Measurements from ENCODE around the gene SLF1. TPM values are rescaled to one million over a fixed set of nuclear protein-coding genes. Genes with fewer than 3 reads are reported as not detected.

SLF1 gene
- total and polyA plus RNA-seq, 9 of the 15 experiments (the other 6 are each of a cell fraction or from before 2014, with no cell fraction given): 9.8 to 31.1 (median 16.3) TPM

DNA sequence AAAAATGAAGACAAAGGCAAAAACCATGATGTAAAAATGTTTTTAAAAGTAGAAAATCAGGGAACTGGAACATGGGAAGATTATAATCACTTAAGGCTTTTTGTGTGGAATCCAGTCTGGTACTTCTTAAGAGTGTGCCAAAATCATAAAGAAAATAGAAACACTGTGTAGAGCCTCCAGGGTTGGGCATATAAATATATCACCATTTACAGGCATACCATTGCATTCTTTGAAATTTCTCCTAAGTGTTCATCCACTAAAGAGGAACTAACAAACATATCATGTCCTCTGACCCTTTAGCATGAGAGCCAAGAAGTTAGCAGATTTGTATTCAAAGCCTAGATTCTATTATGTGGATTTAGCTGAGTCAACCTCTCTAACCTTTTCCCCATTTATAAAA lies 93.3 kb downstream of the SLF1 start:
- no peaks in the 10 kb centered on the region for H3K4me1 ChIP-seq (replicated peaks in 1 of 2; ENCODE audit: control insufficient read depth in 2 of 2, insufficient read depth in 2 of 2, low read length in 2 of 2)
- no TSS peak for BruUV-seq (replicated peaks)
- no peak overlapping the region for H3K27ac ChIP-seq (ENCODE audit: extremely low read depth, low read depth, low read length)
- no peaks in the 10 kb centered on the region for H3K27me3 ChIP-seq (ENCODE audit: control insufficient read depth in 2 of 2, insufficient read depth in 2 of 2, low read length in 2 of 2)
- ChIA-PET CTCF (ENCODE audit: low intra/inter-chr PET ratio) (no interaction called here), POLR2A (interaction anchor here (1.6 kb wide), 1 partner anchor 16 kb away, joined by 4 read pairs; no protein-coding TSS in a partner anchor)
- no peak overlapping the region for H3K4me3 ChIP-seq
- H3K9ac ChIP-seq (ENCODE audit: insufficient read depth in 1 of 2, low read depth in 2 of 2, low read length in 2 of 2): no peak overlapping the region
- no peak overlapping the region for H2AFZ ChIP-seq (ENCODE audit: low read depth, low read length)
- H3K79me2 ChIP-seq (ENCODE audit: control insufficient read depth, insufficient read depth, low read length): no peaks in the 10 kb centered on the region
- peaks cover 25% of the 10 kb centered on the region; the same call in 1 of the 3 replicates for H3K36me3 ChIP-seq (ENCODE audit: control insufficient read depth, insufficient read depth, low read length)
- in situ Hi-C loops (cut with MboI) (no loop called here), intact Hi-C loops (cut with micrococcal nuclease) (no loop called here)
- ATAC-seq: no peak
- no peak for FAIRE-seq
- H3K9me3 ChIP-seq (replicated peaks; ENCODE audit: control insufficient read depth, insufficient read depth, low read depth, low read length): no peaks in the 10 kb centered on the region
- no peaks in the 10 kb centered on the region for H3K9me1 ChIP-seq (ENCODE audit: control insufficient read depth, insufficient read depth, low read length)
- no peaks in the 10 kb centered on the region for H4K20me1 ChIP-seq (replicated peaks; ENCODE audit: control insufficient read depth, insufficient read depth, low read length)
- H3K4me2 ChIP-seq (ENCODE audit: insufficient read depth, low read length): no peak overlapping the region
- no peak for DNase-seq (ENCODE audit: extremely low read depth in 1 of 4, low spot score in 3 of 4)
- TF ChIP-seq, protein P1, sequence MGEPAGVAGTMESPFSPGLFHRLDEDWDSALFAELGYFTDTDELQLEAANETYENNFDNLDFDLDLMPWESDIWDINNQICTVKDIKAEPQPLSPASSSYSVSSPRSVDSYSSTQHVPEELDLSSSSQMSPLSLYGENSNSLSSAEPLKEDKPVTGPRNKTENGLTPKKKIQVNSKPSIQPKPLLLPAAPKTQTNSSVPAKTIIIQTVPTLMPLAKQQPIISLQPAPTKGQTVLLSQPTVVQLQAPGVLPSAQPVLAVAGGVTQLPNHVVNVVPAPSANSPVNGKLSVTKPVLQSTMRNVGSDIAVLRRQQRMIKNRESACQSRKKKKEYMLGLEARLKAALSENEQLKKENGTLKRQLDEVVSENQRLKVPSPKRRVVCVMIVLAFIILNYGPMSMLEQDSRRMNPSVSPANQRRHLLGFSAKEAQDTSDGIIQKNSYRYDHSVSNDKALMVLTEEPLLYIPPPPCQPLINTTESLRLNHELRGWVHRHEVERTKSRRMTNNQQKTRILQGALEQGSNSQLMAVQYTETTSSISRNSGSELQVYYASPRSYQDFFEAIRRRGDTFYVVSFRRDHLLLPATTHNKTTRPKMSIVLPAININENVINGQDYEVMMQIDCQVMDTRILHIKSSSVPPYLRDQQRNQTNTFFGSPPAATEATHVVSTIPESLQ (CRISPR knock-in tag; IDR thresholded peaks at IDR 0.05): no peak
- TF ChIP-seq, protein P2, sequence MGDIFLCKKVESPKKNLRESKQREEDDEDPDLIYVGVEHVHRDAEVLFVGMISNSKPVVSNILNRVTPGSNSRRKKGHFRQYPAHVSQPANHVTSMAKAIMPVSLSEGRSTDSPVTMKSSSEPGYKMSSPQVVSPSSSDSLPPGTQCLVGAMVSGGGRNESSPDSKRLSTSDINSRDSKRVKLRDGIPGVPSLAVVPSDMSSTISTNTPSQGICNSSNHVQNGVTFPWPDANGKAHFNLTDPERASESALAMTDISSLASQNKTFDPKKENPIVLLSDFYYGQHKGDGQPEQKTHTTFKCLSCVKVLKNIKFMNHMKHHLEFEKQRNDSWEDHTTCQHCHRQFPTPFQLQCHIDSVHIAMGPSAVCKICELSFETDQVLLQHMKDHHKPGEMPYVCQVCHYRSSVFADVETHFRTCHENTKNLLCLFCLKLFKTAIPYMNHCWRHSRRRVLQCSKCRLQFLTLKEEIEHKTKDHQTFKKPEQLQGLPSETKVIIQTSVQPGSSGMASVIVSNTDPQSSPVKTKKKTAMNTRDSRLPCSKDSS (IDR thresholded peaks at IDR 0.05; ENCODE audit: low read depth, partially characterized antibody): no peak
- TF ChIP-seq, protein P3, sequence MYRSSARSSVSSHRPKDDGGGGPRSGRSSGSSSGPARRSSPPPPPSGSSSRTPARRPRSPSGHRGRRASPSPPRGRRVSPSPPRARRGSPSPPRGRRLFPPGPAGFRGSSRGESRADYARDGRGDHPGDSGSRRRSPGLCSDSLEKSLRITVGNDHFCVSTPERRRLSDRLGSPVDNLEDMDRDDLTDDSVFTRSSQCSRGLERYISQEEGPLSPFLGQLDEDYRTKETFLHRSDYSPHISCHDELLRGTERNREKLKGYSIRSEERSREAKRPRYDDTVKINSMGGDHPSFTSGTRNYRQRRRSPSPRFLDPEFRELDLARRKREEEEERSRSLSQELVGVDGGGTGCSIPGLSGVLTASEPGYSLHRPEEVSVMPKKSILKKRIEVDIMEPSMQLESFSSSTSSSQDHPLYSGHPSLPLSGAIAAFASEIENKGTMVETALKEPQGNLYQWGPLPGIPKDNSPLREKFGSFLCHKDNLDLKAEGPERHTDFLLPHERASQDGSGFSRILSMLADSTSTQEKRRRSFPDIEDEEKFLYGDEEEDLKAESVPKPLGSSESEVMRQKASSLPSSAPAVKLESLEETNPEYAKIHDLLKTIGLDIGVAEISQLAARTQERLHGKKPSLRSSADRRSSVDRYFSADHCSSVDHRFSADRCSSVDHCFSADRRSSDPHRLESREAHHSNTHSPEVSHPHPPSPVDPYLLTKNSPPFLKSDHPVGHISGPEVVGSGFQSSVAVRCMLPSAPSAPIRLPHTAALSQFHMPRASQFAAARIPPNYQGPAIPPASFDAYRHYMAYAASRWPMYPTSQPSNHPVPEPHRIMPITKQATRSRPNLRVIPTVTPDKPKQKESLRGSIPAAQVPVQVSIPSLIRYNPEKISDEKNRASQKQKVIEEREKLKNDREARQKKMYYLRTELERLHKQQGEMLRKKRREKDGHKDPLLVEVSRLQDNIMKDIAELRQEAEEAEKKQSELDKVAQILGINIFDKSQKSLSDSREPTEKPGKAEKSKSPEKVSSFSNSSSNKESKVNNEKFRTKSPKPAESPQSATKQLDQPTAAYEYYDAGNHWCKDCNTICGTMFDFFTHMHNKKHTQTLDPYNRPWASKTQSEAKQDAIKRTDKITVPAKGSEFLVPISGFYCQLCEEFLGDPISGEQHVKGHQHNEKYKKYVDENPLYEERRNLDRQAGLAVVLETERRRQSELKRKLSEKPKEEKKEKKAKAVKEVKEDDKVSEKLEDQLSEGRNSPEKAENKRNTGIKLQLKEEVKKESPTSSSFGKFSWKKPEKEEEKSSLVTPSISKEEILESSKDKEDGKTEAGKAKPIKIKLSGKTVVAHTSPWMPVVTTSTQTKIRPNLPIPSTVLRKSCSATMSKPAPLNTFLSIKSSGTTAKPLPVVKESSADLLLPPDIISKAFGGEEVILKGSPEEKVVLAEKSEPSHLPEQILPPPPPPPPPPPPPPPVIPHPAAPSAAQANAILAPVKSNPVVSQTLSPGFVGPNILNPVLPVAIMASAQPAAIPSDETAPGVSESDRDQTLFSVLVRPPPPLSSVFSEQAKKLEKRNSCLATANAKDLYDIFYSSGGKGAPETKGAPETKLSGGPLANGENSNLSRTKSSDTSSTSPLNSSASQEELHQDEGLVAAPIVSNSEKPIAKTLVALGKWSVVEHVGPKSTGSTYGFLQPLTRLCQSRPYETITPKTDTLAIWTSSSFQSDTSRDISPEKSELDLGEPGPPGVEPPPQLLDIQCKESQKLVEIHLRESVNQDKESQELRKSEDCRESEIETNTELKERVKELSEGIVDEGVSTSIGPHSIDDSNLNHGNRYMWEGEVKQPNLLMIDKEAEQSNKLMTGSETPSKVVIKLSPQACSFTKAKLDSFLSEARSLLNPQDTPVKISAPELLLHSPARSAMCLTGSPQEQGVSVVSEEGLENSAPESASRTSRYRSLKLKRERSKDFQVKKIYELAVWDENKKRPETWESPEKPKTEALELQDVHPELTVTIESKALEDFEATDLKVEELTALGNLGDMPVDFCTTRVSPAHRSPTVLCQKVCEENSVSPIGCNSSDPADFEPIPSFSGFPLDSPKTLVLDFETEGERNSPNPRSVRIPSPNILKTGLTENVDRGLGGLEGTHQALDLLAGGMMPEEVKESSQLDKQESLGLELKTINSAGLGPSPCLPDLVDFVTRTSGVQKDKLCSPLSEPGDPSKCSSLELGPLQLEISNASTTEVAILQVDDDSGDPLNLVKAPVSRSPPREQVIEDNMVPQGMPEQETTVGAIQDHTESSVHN (IDR thresholded peaks at IDR 0.05; ENCODE audit: borderline replicate concordance in 1 of 2, low read depth in 1 of 2): no peak
- no peak for TF ChIP-seq CXXC5 (CRISPR knock-in tag; IDR thresholded peaks at IDR 0.05)
- TF ChIP-seq, protein P4, sequence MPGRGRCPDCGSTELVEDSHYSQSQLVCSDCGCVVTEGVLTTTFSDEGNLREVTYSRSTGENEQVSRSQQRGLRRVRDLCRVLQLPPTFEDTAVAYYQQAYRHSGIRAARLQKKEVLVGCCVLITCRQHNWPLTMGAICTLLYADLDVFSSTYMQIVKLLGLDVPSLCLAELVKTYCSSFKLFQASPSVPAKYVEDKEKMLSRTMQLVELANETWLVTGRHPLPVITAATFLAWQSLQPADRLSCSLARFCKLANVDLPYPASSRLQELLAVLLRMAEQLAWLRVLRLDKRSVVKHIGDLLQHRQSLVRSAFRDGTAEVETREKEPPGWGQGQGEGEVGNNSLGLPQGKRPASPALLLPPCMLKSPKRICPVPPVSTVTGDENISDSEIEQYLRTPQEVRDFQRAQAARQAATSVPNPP (IDR thresholded peaks at IDR 0.05; ENCODE audit: borderline replicate concordance, insufficient read depth, insufficient read length): no peak
- TF ChIP-seq, protein P5, sequence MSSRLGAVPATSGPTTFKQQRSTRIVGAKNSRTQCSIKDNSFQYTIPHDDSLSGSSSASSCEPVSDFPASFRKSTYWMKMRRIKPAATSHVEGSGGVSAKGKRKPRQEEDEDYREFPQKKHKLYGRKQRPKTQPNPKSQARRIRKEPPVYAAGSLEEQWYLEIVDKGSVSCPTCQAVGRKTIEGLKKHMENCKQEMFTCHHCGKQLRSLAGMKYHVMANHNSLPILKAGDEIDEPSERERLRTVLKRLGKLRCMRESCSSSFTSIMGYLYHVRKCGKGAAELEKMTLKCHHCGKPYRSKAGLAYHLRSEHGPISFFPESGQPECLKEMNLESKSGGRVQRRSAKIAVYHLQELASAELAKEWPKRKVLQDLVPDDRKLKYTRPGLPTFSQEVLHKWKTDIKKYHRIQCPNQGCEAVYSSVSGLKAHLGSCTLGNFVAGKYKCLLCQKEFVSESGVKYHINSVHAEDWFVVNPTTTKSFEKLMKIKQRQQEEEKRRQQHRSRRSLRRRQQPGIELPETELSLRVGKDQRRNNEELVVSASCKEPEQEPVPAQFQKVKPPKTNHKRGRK (tag; IDR thresholded peaks at IDR 0.05): no peak

Measured in K562 (cell line).